ENCODE measurements around the gene LTA4H.
"Not testable (repeated sequence)": the region's sequence is repeated elsewhere in the genome, so short reads cannot be mapped to it uniquely, and the experiment has no call there.

LTA4H gene

GRCh38 chr12:96035283-96036236, at the start of gene LTA4H:
TSS of gene LTA4H (minus strand) at chr12:96035587. CDS start at chr12:96035519, 68 bp downstream.
- DNase-seq, result peak; percentile 96 to 98

DNA sequence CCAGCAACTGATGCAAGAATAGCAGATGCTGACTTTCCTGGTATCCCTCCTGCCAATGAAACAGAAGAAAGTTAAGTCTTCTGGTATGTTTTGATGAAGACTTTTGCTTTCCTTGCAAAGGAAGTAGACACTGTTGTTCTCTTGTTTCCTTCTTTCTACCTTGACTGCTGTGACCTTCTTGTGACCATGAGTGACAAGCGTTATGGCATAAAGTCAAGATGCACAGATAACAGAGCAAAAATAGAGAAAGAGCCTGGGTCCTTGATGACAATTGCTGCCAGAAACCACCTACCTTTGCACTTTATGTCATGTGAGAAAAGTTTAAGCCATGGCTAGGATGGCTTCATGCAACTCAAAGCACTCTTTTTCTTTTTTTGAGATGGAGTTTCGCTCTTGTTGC, 49.2 kb upstream of the LTA4H start:
- DNase-seq, result no peak

DNA sequence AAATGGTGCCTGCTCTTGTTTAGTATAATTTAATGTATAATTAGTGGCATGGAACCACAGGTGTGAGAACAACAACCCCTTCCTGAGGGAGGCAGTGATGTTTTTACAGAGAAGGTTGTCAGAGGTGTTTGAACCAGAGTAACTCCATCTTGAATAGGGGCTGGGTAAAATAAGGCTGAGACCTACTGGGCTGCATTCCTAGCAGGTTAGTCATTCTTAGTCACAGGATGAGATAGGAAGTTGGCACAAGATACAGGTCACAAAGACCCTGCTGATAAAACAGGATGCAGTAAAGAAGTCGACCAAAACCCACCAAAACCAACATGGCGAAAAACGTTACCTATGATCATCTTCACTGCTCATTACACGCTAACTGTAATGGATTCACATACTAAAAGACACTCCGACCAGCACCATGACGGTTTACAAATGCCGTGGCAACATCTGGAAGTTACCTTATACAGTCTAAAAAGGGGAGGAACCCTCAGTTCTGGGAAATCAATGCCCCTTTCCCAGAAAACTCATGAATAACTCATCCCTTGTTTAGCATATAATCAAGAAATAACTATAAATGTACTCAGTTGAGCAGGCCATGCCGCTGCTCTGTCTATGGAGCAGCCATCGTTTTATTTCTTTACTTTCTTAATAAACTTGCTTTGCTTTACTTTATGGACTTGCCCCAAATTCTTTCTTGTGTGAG, 47.8 kb upstream of the LTA4H start:
- DNase-seq, result no peak

GRCh38 chr12:96081596-96081995, 46.2 kb upstream of the LTA4H start:
- no peak for DNase-seq

GRCh38 chr12:96078231-96079135, 43.1 kb upstream of the LTA4H start:
- no peak for DNase-seq

DNA sequence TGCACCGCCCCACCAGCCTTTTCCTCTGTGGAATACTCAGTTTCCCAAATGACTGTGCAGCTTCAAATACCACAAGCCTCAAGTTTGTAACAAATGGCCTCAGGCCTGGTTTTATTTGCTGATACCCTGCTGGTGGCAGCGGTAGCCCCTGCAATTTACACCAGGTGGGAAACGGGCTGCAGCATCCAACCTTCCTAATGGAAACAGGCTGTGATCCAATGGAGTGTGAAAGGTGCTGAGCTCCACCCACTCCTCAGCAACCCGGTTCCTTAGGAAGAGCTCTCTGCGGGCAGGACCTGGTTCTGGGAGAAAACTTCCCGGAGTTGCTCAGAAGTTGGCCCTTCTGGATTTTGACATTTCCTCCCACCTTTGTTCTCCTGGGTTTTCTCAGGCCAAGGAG, 41.7 kb upstream of the LTA4H start:
- DNase-seq, result no peak

- no peak for DNase-seq
Measured at GRCh38 chr12:96075560-96075959, 40.2 kb upstream of the LTA4H start.

- DNase-seq, result no peak
Measured at GRCh38 chr12:96073346-96074330, 38.3 kb upstream of the LTA4H start.

DNA sequence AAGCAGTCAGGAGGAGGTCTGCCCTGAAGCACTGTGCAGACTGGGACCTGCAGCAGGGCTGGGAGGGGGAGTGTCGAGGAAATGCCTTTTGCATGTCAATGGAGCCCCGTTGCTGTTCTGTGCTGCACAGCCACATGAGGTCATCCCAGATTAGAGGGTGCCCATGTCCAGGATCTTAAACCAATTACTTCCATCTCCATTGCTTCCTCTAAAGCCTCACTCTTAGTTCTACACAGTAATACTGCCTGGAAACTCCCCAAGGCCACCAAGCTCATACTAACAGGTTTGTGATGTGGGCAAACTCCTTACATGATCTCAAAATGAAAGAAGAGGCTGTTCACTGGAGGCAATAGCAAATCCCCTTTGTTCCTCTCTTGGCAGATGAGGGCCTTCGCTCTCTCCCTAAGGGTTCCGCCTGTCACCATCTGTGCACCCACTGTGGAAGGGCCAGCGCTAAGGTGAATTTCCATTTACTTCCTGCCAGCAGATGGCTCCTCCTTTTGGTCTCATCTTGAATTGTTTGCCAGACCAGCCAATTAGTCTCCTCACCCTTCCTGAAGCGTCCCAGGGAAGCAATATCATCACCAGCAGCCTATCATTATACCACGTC, 35.4 kb upstream of the LTA4H start:
- DNase-seq, result no peak

DNA sequence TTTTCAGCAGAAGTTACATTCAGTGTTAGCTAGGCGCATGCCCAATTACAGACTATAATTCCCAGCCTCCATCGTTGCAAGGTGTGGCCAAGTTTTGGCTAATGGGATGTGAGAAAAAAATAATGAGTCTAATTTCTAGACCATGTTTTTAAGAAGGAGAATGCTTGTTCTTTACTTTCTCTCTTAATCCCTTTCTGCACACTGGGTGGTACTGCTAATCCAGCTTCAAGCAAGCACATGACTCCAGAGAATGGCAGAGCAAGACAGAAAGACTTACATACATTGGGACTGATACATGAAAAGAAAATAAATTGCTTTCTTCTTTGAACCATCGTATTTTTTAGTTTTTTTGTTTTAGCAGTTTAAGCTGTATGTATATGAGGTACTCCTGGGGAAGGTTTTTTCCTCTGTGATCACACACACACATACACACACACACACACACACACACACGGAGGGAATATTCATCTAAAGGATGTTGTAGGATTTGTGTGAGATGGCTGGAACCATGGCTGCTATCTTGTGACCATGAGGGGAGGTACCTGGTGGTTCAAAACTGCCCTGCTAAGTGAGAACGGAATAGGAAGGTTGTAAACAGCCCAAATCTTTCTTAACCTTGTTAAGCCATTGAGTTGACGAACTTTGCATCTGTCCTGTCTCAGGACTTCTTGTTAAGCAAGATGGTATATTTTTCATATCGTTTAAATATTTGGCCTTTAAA, 34.3 kb upstream of the LTA4H start:
- no peak for DNase-seq

DNA sequence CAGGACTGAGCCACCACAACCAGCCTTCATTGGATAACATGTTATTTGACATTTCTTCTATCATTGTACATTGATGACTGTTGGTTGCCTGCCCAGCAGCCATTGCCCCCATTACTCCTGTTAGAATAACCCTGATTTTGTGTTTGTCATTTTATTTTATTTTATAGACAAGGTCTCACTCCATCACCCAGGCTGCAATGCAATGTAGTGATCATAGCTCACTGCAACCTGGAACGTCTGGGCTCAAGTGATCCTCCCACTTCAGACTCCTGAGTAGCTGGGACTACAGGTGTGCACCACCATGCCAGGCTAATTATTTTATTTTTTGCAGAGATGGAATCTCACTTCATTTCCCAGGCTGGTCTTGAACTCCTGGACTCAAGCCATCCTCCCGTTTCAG, 33.2 kb upstream of the LTA4H start:
- no peak for DNase-seq

DNA sequence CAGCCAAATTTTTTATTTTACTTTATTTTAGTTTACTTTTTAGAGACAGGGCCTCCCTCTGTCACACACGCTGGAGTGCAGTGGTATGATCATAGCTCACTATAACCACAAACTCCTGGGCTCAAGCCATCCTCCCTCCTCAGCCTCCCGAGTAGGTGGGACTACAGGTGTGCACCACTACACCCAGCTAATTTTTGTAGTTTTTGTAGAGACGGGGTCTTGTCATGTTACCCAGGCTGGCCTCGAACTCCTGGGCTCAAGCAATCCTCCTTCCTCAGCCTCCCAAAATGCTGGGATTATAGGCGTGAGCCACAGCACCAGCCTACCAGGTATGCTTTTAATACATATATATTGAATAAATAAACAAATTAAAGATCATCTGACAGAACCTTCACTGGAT, 32.7 kb upstream of the LTA4H start:
- no peak for DNase-seq

DNA sequence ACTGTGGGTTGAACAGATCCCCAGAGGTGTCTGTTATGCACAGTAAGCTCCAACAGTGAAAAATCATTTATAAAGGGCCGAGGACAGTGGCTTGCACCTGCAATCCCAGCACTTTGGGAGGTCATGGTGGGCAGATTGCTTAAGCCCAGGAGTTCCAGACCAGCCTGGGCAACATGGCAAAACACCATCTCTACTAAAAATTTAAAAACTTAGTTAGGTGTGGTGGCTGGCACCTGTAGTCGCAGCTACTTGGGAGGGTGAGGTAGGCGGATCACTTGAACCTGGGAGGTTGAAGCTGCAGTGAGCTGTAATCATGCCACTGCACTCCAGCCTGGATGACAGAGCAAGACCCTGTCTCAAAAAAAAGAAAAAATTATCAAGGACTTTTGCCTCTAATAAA, 30.4 kb upstream of the LTA4H start:
- DNase-seq, result not testable (repeated sequence)

GRCh38 chr12:96064966-96065365, 29.6 kb upstream of the LTA4H start:
- no peak for DNase-seq

- DNase-seq, result peak in 1 of 2 donors; percentile 50
Measured at GRCh38 chr12:96064271-96064670, 28.9 kb upstream of the LTA4H start.

GRCh38 chr12:96063046-96063445, 27.7 kb upstream of the LTA4H start:
- DNase-seq, result no peak

GRCh38 chr12:96061864-96062453, 26.6 kb upstream of the LTA4H start:
- peak in 1 of 2 donors; percentile 95 for DNase-seq

DNA sequence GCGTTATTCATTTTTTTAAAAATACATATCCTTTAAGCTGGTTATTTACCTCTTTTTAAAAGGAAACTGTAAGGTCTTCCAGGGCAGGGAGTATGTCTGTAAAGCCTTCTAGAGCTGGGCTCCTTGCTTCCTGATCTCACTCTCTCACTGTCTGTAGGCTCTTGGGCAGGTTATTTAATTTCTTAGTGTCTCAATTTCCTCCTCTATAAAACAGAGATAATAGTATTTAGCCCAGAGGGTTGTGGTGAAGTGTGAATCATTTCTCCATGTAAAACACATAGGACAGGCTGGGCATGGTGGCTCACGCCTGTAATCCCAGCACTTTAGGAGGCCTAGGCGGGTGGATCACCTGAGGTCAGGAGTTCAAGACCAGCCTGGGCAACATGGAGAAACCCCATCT, 25.9 kb upstream of the LTA4H start:
- DNase-seq, result no peak

DNA sequence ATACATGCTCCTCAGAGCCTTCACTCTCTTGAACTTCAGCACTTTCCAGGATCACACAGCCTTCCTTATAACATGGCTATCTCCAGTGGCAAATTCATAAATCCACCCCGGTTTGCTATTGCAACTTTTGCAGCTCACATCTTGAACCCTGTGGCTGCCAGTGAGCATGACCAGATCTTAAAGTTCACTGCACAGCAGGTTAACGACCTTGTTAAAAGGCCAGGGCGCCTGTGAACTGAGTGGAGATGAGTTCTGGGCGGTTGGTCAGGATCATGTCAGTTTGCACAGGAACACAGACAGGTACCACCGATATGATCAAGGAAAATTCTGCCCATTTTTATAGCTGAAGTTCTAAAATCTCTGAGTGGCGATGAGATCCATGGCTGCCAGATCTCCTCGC, 24.7 kb upstream of the LTA4H start:
- DNase-seq, result no peak

- no peak for DNase-seq
Measured at GRCh38 chr12:96057986-96058553, 22.7 kb upstream of the LTA4H start.

All from bone marrow (tissue), 2 donors.